ENCODE results near the gene SRRM4. TPM values are rescaled to one million over a fixed set of nuclear protein-coding genes. Genes with fewer than 3 reads are reported as not detected.

Gene SRRM4
- total RNA-seq, 2 experiments from 2014 or later: not detected

GRCh38 chr12:119168721-119169120 lies 187.4 kb downstream of the SRRM4 start:
- no peak for TF ChIP-seq CTCF (IDR thresholded peaks at IDR 0.05)
- Histone ChIP-seq H3K36me3 (ENCODE audit: insufficient read depth, low read length) (no peaks in the 10 kb centered on the region), H3K4me3 (ENCODE audit: low read length) (no peak overlapping the region), H3K27ac (ENCODE audit: low read depth in 1 of 2, low read length in 2 of 2) (no peak overlapping the region), H3K9me3 (ENCODE audit: control insufficient read depth in 1 of 2, insufficient read depth in 1 of 2, low read length in 2 of 2) (no peaks in the 10 kb centered on the region), H3K27me3 (ENCODE audit: control insufficient read depth in 1 of 2, insufficient read depth in 2 of 2, low read length in 2 of 2) (no peaks in the 10 kb centered on the region), H3K4me1 (ENCODE audit: insufficient read depth, low read length) (no peaks in the 10 kb centered on the region)
- H3K27ac Mint-ChIP-seq: no peak overlapping the region
- H3K4me3 Mint-ChIP-seq: no peak overlapping the region
- POLR2A ChIA-PET: no interaction called here
- intact Hi-C loops (cut with DNase I, micrococcal nuclease): no loop called here
- peaks cover 11% of the 10 kb centered on the region for H3K27me3 Mint-ChIP-seq
- ATAC-seq (ENCODE audit: poor library complexity) (no peak), DNase-seq (no peak)
- CTCF ChIA-PET: no interaction called here
- peaks cover 5% of the 10 kb centered on the region for H3K9me3 Mint-ChIP-seq
- no peaks in the 10 kb centered on the region for H3K4me1 Mint-ChIP-seq (ENCODE audit: low read depth)
- no peaks in the 10 kb centered on the region for H3K36me3 Mint-ChIP-seq (ENCODE audit: low read depth)

GRCh38 chr12:119169150-119169549 lies 187.8 kb downstream of the SRRM4 start:
- Mint-ChIP-seq H3K27ac (no peak overlapping the region), H3K27me3 (peaks cover 8% of the 10 kb centered on the region), H3K4me3 (no peak overlapping the region), H3K4me1 (ENCODE audit: low read depth) (no peaks in the 10 kb centered on the region), H3K9me3 (peaks cover 5% of the 10 kb centered on the region), H3K36me3 (ENCODE audit: low read depth) (no peaks in the 10 kb centered on the region)
- Histone ChIP-seq H3K27ac (ENCODE audit: low read depth in 1 of 2, low read length in 2 of 2) (no peak overlapping the region), H3K4me1 (ENCODE audit: insufficient read depth, low read length) (no peaks in the 10 kb centered on the region), H3K36me3 (ENCODE audit: insufficient read depth, low read length) (no peaks in the 10 kb centered on the region), H3K27me3 (ENCODE audit: control insufficient read depth in 1 of 2, insufficient read depth in 2 of 2, low read length in 2 of 2) (no peaks in the 10 kb centered on the region), H3K4me3 (ENCODE audit: low read length) (no peak overlapping the region), H3K9me3 (ENCODE audit: control insufficient read depth in 1 of 2, insufficient read depth in 1 of 2, low read length in 2 of 2) (no peaks in the 10 kb centered on the region)
- DNase-seq: no peak
- no peak for ATAC-seq (ENCODE audit: poor library complexity)
- TF ChIP-seq CTCF (IDR thresholded peaks at IDR 0.05): no peak
- ChIA-PET CTCF (no interaction called here), POLR2A (no interaction called here)
- intact Hi-C loops (cut with DNase I, micrococcal nuclease): no loop called here

- H3K4me1 Mint-ChIP-seq (ENCODE audit: low read depth): no peaks in the 10 kb centered on the region
- ATAC-seq (ENCODE audit: poor library complexity) (no peak), DNase-seq (no peak)
- ChIA-PET CTCF (no interaction called here), POLR2A (no interaction called here)
- H3K36me3 Mint-ChIP-seq (ENCODE audit: low read depth): no peaks in the 10 kb centered on the region
- Histone ChIP-seq H3K4me3 (ENCODE audit: low read length) (no peak overlapping the region), H3K36me3 (ENCODE audit: insufficient read depth, low read length) (no peaks in the 10 kb centered on the region), H3K27me3 (ENCODE audit: control insufficient read depth in 1 of 2, insufficient read depth in 2 of 2, low read length in 2 of 2) (peaks cover 3 to 5% of the 10 kb centered on the region in 2 experiments), H3K27ac (ENCODE audit: low read depth in 1 of 2, low read length in 2 of 2) (no peak overlapping the region), H3K4me1 (ENCODE audit: insufficient read depth, low read length) (no peaks in the 10 kb centered on the region), H3K9me3 (ENCODE audit: control insufficient read depth in 1 of 2, insufficient read depth in 1 of 2, low read length in 2 of 2) (peaks cover 0 to 5% of the 10 kb centered on the region in 2 experiments)
- H3K4me3 Mint-ChIP-seq: no peak overlapping the region
- intact Hi-C loops (cut with DNase I, micrococcal nuclease): no loop called here
- H3K9me3 Mint-ChIP-seq: peaks cover 5% of the 10 kb centered on the region
- TF ChIP-seq CTCF (IDR thresholded peaks at IDR 0.05): no peak
- H3K27me3 Mint-ChIP-seq: peaks cover 12% of the 10 kb centered on the region
- H3K27ac Mint-ChIP-seq: no peak overlapping the region
Observed at GRCh38 chr12:119171291-119171690, 189.9 kb downstream of the SRRM4 start.

Data from CD4-positive, alpha-beta T cell (primary cell).